Spleen (tissue), 11 donors: ENCODE data around the gene MTFMT. TPM values are rescaled to one million over a fixed set of nuclear protein-coding genes. Genes with fewer than 3 reads are reported as not detected.

Source experiments
- DNase-seq: peaks from one replicate; pipeline ENCODE4 v3.0.0-alpha.2; 2020
- H3K27ac ChIP-seq, 8 donors: fragments of 200-600 bp; sonication (generic) in 7 of 8; 1 replicate in 4 of 8; 2 replicates in 4 of 8; pipeline versions ENCODE4 v1.5.0 to v1.8.0; 2016 to 2021; ENCODE audit warnings: inconsistent platforms in 4 of 8, mild to moderate bottlenecking in 4 of 8, moderate library complexity in 1 of 8
- H3K27me3 ChIP-seq, 7 donors: fragments of 200-600 bp; sonication (generic) in 6 of 7; replicated peaks in 1 of 7; 1 replicate in 4 of 7; 2 replicates in 3 of 7; pipeline versions ENCODE4 v1.5.0 to v1.8.0; 2016 to 2021; ENCODE audit warnings: inconsistent platforms in 3 of 7, mild to moderate bottlenecking in 1 of 7
- H3K36me3 ChIP-seq, 6 donors: fragments of 200-600 bp; sonication (generic) in 5 of 6; 1 replicate in 4 of 6; 2 replicates in 2 of 6; pipeline versions ENCODE4 v1.5.0 to v1.8.0; 2016 to 2021; ENCODE audit warnings: inconsistent platforms in 2 of 6
- H3K4me1 ChIP-seq, 6 donors: fragments of 200-600 bp; sonication (generic) in 5 of 6; 1 replicate in 3 of 6; 2 replicates in 3 of 6; pipeline versions ENCODE4 v1.5.0 to v1.8.0; 2016 to 2021; ENCODE audit warnings: inconsistent platforms in 3 of 6
- H3K4me3 ChIP-seq, 8 donors: fragments of 200-600 bp; sonication (generic) in 7 of 8; 1 replicate in 4 of 8; 2 replicates in 4 of 8; pipeline versions ENCODE4 v1.5.0 to v1.8.0; 2016 to 2021; ENCODE audit warnings: inconsistent platforms in 4 of 8, mild to moderate bottlenecking in 4 of 8, moderate library complexity in 2 of 8
- H3K9me3 ChIP-seq, 8 donors: fragments of 200-600 bp; sonication (generic) in 7 of 8; 1 replicate in 4 of 8; 2 replicates in 4 of 8; pipeline versions ENCODE4 v1.5.0 to v1.8.0; 2016 to 2021; ENCODE audit warnings: inconsistent platforms in 4 of 8
- CTCF ChIP-seq, 11 experiments: fragments of 200-600 bp in 7 of 11; fragments of 450-650 bp in 4 of 11; sonication (generic) in 4 of 11; IDR thresholded peaks in 8 of 11; conservative IDR thresholded peaks in 3 of 11; 1 replicate in 7 of 11; 2 replicates in 4 of 11; pipeline versions ENCODE4 v1.4.0 to v1.8.0; 2016 to 2021; ENCODE audit warnings: antibody characterized with exemption in 11 of 11, inconsistent platforms in 4 of 11, mild to moderate bottlenecking in 1 of 11
- POLR2A ChIP-seq, 3 donors: fragments of 450-650 bp; IDR thresholded peaks; one replicate each; pipeline ENCODE4 v1.5.1; 2017; ENCODE audit warnings: antibody characterized with exemption in 3 of 3, mild to moderate bottlenecking in 1 of 3
- POLR2AphosphoS5 ChIP-seq, 3 donors: sonication (generic); formaldehyde crosslinking; IDR thresholded peaks; one replicate each; pipeline ENCODE4 v1.5.1; 2017; ENCODE audit warnings: antibody characterized with exemption in 3 of 3
- WGBS, 5 donors: extraction: QIAGEN DNeasy Blood & Tissue Kit in 3 of 5; methylation state at CpG; one replicate each; pipeline versions ENCODE4 v1.1.5 to v1.1.7; 2013 to 2018; 5-methylcytosine and 5-hydroxymethylcytosine counted together
- intact Hi-C: fragments of 100-400 bp; cut with DNase I; formaldehyde crosslinking; loops from one replicate; pipeline ENCODE4 v1.15.0; 2023; ENCODE audit warnings: low total_unique reads
- polyA plus RNA-seq, 3 donors: library from polyadenylated mRNA; stranded (reverse); fragments of 200-250 nt; gene quantifications; one replicate each; pipeline ENCODE4 v1.2.1, GENCODE V29; 2013
- total RNA-seq, 7 donors: library from RNA; depleted of rRNA in 3 of 7; stranded (reverse); fragments of >200 nt in 3 of 7; fragmentation: NEBNext Ultra II Directional in 4 of 7; extraction: Animal tissue kit (Norgen Biotek cat#: 25700) in 4 of 7; gene quantifications; one replicate each; pipeline versions ENCODE4 v1.1.0 to v1.2.1, GENCODE V29; 2016 to 2021
- donor health status: healthy with polysubstance abuse.
- donor health status: DM: no; HTN: no; CAD: no; lungs with moderate emphysema.
- donor health status: DM: no; HTN: no; CAD: no.
- donor health status: Bipolar disorder and iron deficiency.
- donor health status: healthy.
- donor health status: DM: no; HTN: no; CAD: no.
- donor health status: DM: yes; HTN: yes; CAD: no.

Gene MTFMT
- total and polyA plus RNA-seq, 10 donors: 3.7 to 27.5 (median 12.4) TPM

GRCh38 chr15:65006876-65007275 is 22.6 kb downstream of the MTFMT start:
- peaks cover 0 to 9% (median 0%) of the 10 kb centered on the region in 6 donors for H3K4me1 ChIP-seq
- DNase-seq: no peak
- intact Hi-C loops: no loop called here
- no peaks in the 10 kb centered on the region for H3K9me3 ChIP-seq
- H3K27me3 ChIP-seq: no peaks in the 10 kb centered on the region
- H3K4me3 ChIP-seq: no peak overlapping the region
- TF ChIP-seq POLR2A (IDR thresholded peaks at IDR 0.05): no peak
- TF ChIP-seq CTCF (IDR thresholded peaks at IDR 0.05 in 8 of 11, conservative IDR thresholded peaks at IDR 0.05 in 3 of 11): no peak
- no peak for TF ChIP-seq POLR2AphosphoS5 (IDR thresholded peaks at IDR 0.05)
- 78 to 91% (median 87%) methylated on average over 3 of the region's 3 CpGs for WGBS, 5 donors
- H3K27ac ChIP-seq: no peak overlapping the region
- H3K36me3 ChIP-seq: peaks cover 0 to 61% (median 16%) of the 10 kb centered on the region in 6 donors

- H3K27ac ChIP-seq: no peak overlapping the region
- H3K9me3 ChIP-seq: no peaks in the 10 kb centered on the region
- H3K27me3 ChIP-seq: no peaks in the 10 kb centered on the region
- DNase-seq: no peak
- no peak overlapping the region for H3K4me3 ChIP-seq
- H3K4me1 ChIP-seq: no peaks in the 10 kb centered on the region
- 84 to 97% (median 91%) methylated on average over 3 of the region's 3 CpGs for WGBS, 5 donors
- peaks cover 0 to 61% (median 19%) of the 10 kb centered on the region in 6 donors for H3K36me3 ChIP-seq
- no peak for TF ChIP-seq POLR2AphosphoS5 (IDR thresholded peaks at IDR 0.05)
- no peak for TF ChIP-seq CTCF (IDR thresholded peaks at IDR 0.05 in 8 of 11, conservative IDR thresholded peaks at IDR 0.05 in 3 of 11)
- TF ChIP-seq POLR2A (IDR thresholded peaks at IDR 0.05): no peak
- intact Hi-C loops: no loop called here
Measured at GRCh38 chr15:65004993-65005392, 24.4 kb downstream of the MTFMT start.

- WGBS, 5 donors: 83 to 92% (median 86%) methylated on average over 4 of the region's 4 CpGs
Measured at GRCh38 chr15:64997745-64998375, 31.6 kb downstream of the MTFMT start.

More at GRCh38 chr15:64997745-64998375, 31.6 kb downstream of the MTFMT start:
- intact Hi-C loops: no loop called here
- peaks cover 0 to 23% (median 9%) of the 10 kb centered on the region in 6 donors for H3K36me3 ChIP-seq
- H3K4me3 ChIP-seq: no peak overlapping the region
- no peaks in the 10 kb centered on the region for H3K9me3 ChIP-seq
- H3K4me1 ChIP-seq: peaks cover 0 to 5% (median 0%) of the 10 kb centered on the region in 6 donors
- no peaks in the 10 kb centered on the region for H3K27me3 ChIP-seq
- TF ChIP-seq POLR2AphosphoS5 (IDR thresholded peaks at IDR 0.05) (no peak), CTCF (IDR thresholded peaks at IDR 0.05 in 8 of 11, conservative IDR thresholded peaks at IDR 0.05 in 3 of 11) (no peak), POLR2A (IDR thresholded peaks at IDR 0.05) (no peak)
- DNase-seq: no peak
- no peak overlapping the region for H3K27ac ChIP-seq
